GM18870 (cell line): Measurements from ENCODE around the gene TMCC1.
"Not testable (repeated sequence)": the region's sequence is repeated elsewhere in the genome, so short reads cannot be mapped to it uniquely, and the experiment has no call there.

Experiments
- ATAC-seq: cut with Tn5 transposase; IDR thresholded peaks from one replicate; pipeline ENCODE4 v1.9.1; 2021; ENCODE audit warnings: moderate library complexity; ENCODE audit not compliant: unreplicated experiment

The TMCC1 gene

GRCh38 chr3:129837065-129837642 is 56.4 kb downstream of the TMCC1 start:
- ATAC-seq = no peak

- no peak for ATAC-seq
Observed at GRCh38 chr3:129836381-129837064, 57.0 kb downstream of the TMCC1 start.

- no peak for ATAC-seq
Observed at GRCh38 chr3:129835198-129835597, 58.3 kb downstream of the TMCC1 start.

- no peak for ATAC-seq
Observed at GRCh38 chr3:129834580-129834979, 58.9 kb downstream of the TMCC1 start.

- not testable (repeated sequence) for ATAC-seq
Observed at GRCh38 chr3:129831942-129832341, 61.6 kb downstream of the TMCC1 start.

- ATAC-seq = no peak
Observed at GRCh38 chr3:129831503-129831902, 62.0 kb downstream of the TMCC1 start.

- no peak for ATAC-seq
Observed at GRCh38 chr3:129829640-129830039, 63.9 kb downstream of the TMCC1 start.

GRCh38 chr3:129827765-129828164 is 65.7 kb downstream of the TMCC1 start:
- peak; percentile 74 for ATAC-seq

GRCh38 chr3:129824926-129825541 is 68.5 kb downstream of the TMCC1 start:
- ATAC-seq = no peak

GRCh38 chr3:129822679-129823078 is 70.8 kb downstream of the TMCC1 start:
- ATAC-seq = no peak

GRCh38 chr3:129822241-129822640 is 71.3 kb downstream of the TMCC1 start:
- ATAC-seq = no peak

- ATAC-seq = no peak
Observed at GRCh38 chr3:129820587-129820986, 72.9 kb downstream of the TMCC1 start.

- no peak for ATAC-seq
Observed at GRCh38 chr3:129812589-129812988, 80.9 kb downstream of the TMCC1 start.

- ATAC-seq = no peak
Observed at GRCh38 chr3:129809297-129809696, 84.2 kb downstream of the TMCC1 start.

GRCh38 chr3:129796146-129796545 is 97.4 kb downstream of the TMCC1 start:
- ATAC-seq = no peak

GRCh38 chr3:129795186-129796010 is 98.1 kb downstream of the TMCC1 start:
- no peak for ATAC-seq

GRCh38 chr3:129794311-129795185 is 99.0 kb downstream of the TMCC1 start:
- no peak for ATAC-seq

- ATAC-seq = no peak
Observed at GRCh38 chr3:129793942-129794310, 99.6 kb downstream of the TMCC1 start.

- no peak for ATAC-seq
Observed at GRCh38 chr3:129793319-129793718, 100.2 kb downstream of the TMCC1 start.

GRCh38 chr3:129783470-129783869 is 110.0 kb downstream of the TMCC1 start:
- no peak for ATAC-seq

GRCh38 chr3:129778871-129779270 is 114.6 kb downstream of the TMCC1 start:
- ATAC-seq = no peak
